Hematopoietic multipotent progenitor cell (in vitro differentiated cells): ENCODE measurements around the gene MKS1. TPM values are rescaled to one million over a fixed set of nuclear protein-coding genes. Genes with fewer than 3 reads are reported as not detected.

Experiments
- DNase-seq, 3 donors: peaks; one replicate each; pipeline ENCODE4 v3.0.0-alpha.2; 2011 to 2015; ENCODE audit warnings: low read depth in 2 of 3, low spot score in 2 of 3
- total RNA-seq: library from RNA; depleted of rRNA; stranded (reverse); fragments of >200 nt; gene quantifications from one replicate; pipeline ENCODE4 v1.2.3, GENCODE V29; 2012

The MKS1 gene
- total RNA-seq, 1 donor, result 21.3 TPM

GRCh38 chr17:58172369-58173071, 46.5 kb downstream of the MKS1 start:
- DNase-seq, result peak; percentile 25 to 78 (median 49)

GRCh38 chr17:58170622-58171021, 48.4 kb downstream of the MKS1 start:
- DNase-seq, result no peak

- DNase-seq, result no peak
Observed at GRCh38 chr17:58166682-58167081, 52.4 kb downstream of the MKS1 start, which contains the start of gene OR4D2. Gene OR4D2 (plus strand): TSS chr17:58166982. CDS start chr17:58169656, 2,674 bp downstream.

GRCh38 chr17:58165981-58166380, 53.1 kb downstream of the MKS1 start:
- no peak for DNase-seq

- DNase-seq, result no peak
Observed at GRCh38 chr17:58161566-58161965, 57.5 kb downstream of the MKS1 start.

- DNase-seq, result no peak
Observed at GRCh38 chr17:58158181-58158580, 60.9 kb downstream of the MKS1 start.

- DNase-seq, result peak; percentile 35 to 70 (median 58)
Observed at GRCh38 chr17:58156839-58157803, 61.9 kb downstream of the MKS1 start.

Other genes starting within 250 kb of the MKS1 start
- 85.1 TPM for gene VEZF1, start 231.0 kb downstream of the MKS1 start, total RNA-seq
- 316 TPM for gene SRSF1, start 212.0 kb downstream of the MKS1 start, total RNA-seq
- gene DYNLL2, start 135.8 kb downstream of the MKS1 start, total RNA-seq, result 14.5 TPM
- gene OR4D1, start 70.9 kb downstream of the MKS1 start, total RNA-seq, result 0.81 TPM
- under 0.01 TPM for gene OR4D2, start 52.3 kb downstream of the MKS1 start, total RNA-seq
- 0.54 TPM for gene EPX, start 26.5 kb downstream of the MKS1 start, total RNA-seq
- under 0.01 TPM for gene LPO, start 19.3 kb upstream of the MKS1 start, total RNA-seq
- 371 TPM for gene MPO, start 61.7 kb upstream of the MKS1 start, total RNA-seq
- gene TSPOAP1, start 109.5 kb upstream of the MKS1 start, total RNA-seq, result 16.7 TPM
- gene SUPT4H1, start 132.9 kb upstream of the MKS1 start, total RNA-seq, result 67.3 TPM
- 0.54 TPM for gene RNF43, start 198.3 kb upstream of the MKS1 start, total RNA-seq